Measurements from ENCODE around the gene ASPSCR1. TPM values are rescaled to one million over a fixed set of nuclear protein-coding genes. Genes with fewer than 3 reads are reported as not detected.

ASPSCR1 gene
- total and polyA plus RNA-seq, 10 of the 15 experiments (the other 5 are each of a cell fraction or from before 2014, with no cell fraction given): 1.5 to 48.4 (median 25.4) TPM

GRCh38 chr17:82018989-82019689, 41.7 kb downstream of the ASPSCR1 start:
- H3K79me2 ChIP-seq (ENCODE audit: control insufficient read depth, insufficient read depth, low read length): peaks cover 26% of the 10 kb centered on the region
- H4K20me1 ChIP-seq (ENCODE audit: control insufficient read depth, insufficient read depth): no peaks in the 10 kb centered on the region
- POLR2A ChIA-PET: interaction anchor here (1.0 kb wide), 1 partner anchor 19 kb away, joined by 3 read pairs; the partner anchor contains the start of gene DCXR
- FAIRE-seq: no peak
- RAD21 ChIA-PET (ENCODE audit: unreplicated experiment): interaction anchor here (0.5 to 4.4 kb wide), 7 partner anchors 11 to 87 kb away, joined by 3 to 68 read pairs (median 4); partner anchors contain the start of gene NOTUM
- no peaks in the 10 kb centered on the region; a peak in 2 of 4 replicates for H3K36me3 ChIP-seq (ENCODE audit: control insufficient read depth in 2 of 2, insufficient read depth in 2 of 2, low read length in 1 of 2)
- intact Hi-C loops (cut with micrococcal nuclease; ENCODE audit: unreplicated experiment) (no loop called here), in situ Hi-C loops (cut with MboI) (no loop called here)
- ATAC-seq: no peak
- WGBS (ENCODE audit: insufficient coverage, insufficient replicate concordance, low lambda C conversion rate, missing lambda C conversion rate): 82% methylated on average over 21 of the region's 33 CpGs
- no peak for DNase-seq (ENCODE audit: low read depth, low spot score)
- no peak overlapping the region for H3K27ac ChIP-seq (ENCODE audit: control insufficient read depth, insufficient read depth)
- CTCF ChIA-PET: interaction anchor here (1.0 to 5.0 kb wide), 13 partner anchors 9 to 169 kb away, joined by 3 to 89 read pairs (median 5); partner anchors contain the start of genes DCXR and NOTUM
- H3K27me3 ChIP-seq (replicated peaks in 1 of 2; ENCODE audit: control insufficient read depth in 2 of 2, insufficient read depth in 2 of 2, low read length in 1 of 2): no peaks in the 10 kb centered on the region
- H3K9ac ChIP-seq (ENCODE audit: control insufficient read depth, insufficient read depth, low read length): no peak overlapping the region
- BruUV-seq (replicated peaks): no TSS peak
- SMC1A ChIA-PET (ENCODE audit: uncharacterized antibody, unreplicated experiment): interaction anchor here (1.1 kb wide), 1 partner anchor 60 kb away, joined by 4 read pairs; no protein-coding TSS in a partner anchor
- H3K9me3 ChIP-seq (replicated peaks; ENCODE audit: control insufficient read depth, insufficient read depth, low read length): no peaks in the 10 kb centered on the region
- H2AFZ ChIP-seq (ENCODE audit: control insufficient read depth, low read depth, low read length): no peak overlapping the region
- H3K4me1 ChIP-seq (ENCODE audit: control insufficient read depth, insufficient read depth, low read length): peaks cover 9% of the 10 kb centered on the region
- no peak overlapping the region for H3K4me2 ChIP-seq (ENCODE audit: control insufficient read depth, insufficient read depth)
- TF ChIP-seq ZSCAN29 (IDR thresholded peaks at IDR 0.05) (no peak), POLR2A (IDR thresholded peaks at IDR 0.05; ENCODE audit: low read depth, low read length) (peak; percentile 72)
- H3K4me3 ChIP-seq: no peak overlapping the region

- intact Hi-C loops (cut with micrococcal nuclease; ENCODE audit: unreplicated experiment) (loop anchor here (1.0 to 5.0 kb wide), 2 partner anchors 134 to 158 kb away; partner anchors contain the start of gene P4HB), in situ Hi-C loops (cut with MboI) (no loop called here)
- no peaks in the 10 kb centered on the region; a peak in 2 of 4 replicates for H3K36me3 ChIP-seq (ENCODE audit: control insufficient read depth in 2 of 2, insufficient read depth in 2 of 2, low read length in 1 of 2)
- H3K79me2 ChIP-seq (ENCODE audit: control insufficient read depth, insufficient read depth, low read length): peaks cover 26% of the 10 kb centered on the region
- FAIRE-seq (no peak), DNase-seq (ENCODE audit: low read depth, low spot score) (no peak), ATAC-seq (peak; percentile 22)
- 0 out of 2 replicates have a peak overlapping the region, but pooled peaks have one; percentile 42 for H3K4me2 ChIP-seq (ENCODE audit: control insufficient read depth, insufficient read depth)
- H4K20me1 ChIP-seq (ENCODE audit: control insufficient read depth, insufficient read depth): no peaks in the 10 kb centered on the region
- BruUV-seq (replicated peaks): no TSS peak
- peaks cover 14% of the 10 kb centered on the region for H3K4me1 ChIP-seq (ENCODE audit: control insufficient read depth, insufficient read depth, low read length)
- POLR2A ChIA-PET: interaction anchor here (0.6 to 1.0 kb wide), 3 partner anchors 18 to 86 kb away, joined by 3 to 7 read pairs (median 4); partner anchors contain the start of gene DCXR
- RAD21 ChIA-PET (ENCODE audit: unreplicated experiment): interaction anchor here (0.5 to 4.4 kb wide), 9 partner anchors 10 to 97 kb away, joined by 3 to 68 read pairs (median 4); partner anchors contain the start of gene NOTUM
- H3K27ac ChIP-seq (ENCODE audit: control insufficient read depth, insufficient read depth): no peak overlapping the region
- CTCF ChIA-PET: interaction anchor here (0.6 to 5.0 kb wide), 21 partner anchors 8 to 285 kb away, joined by 3 to 89 read pairs (median 4); partner anchors contain the start of genes DCXR and NOTUM
- no peaks in the 10 kb centered on the region for H3K9me3 ChIP-seq (replicated peaks; ENCODE audit: control insufficient read depth, insufficient read depth, low read length)
- no peak overlapping the region for H2AFZ ChIP-seq (ENCODE audit: control insufficient read depth, low read depth, low read length)
- no peak overlapping the region for H3K4me3 ChIP-seq
- H3K27me3 ChIP-seq (replicated peaks in 1 of 2; ENCODE audit: control insufficient read depth in 2 of 2, insufficient read depth in 2 of 2, low read length in 1 of 2): no peaks in the 10 kb centered on the region
- 58% methylated on average over 30 of the region's 34 CpGs for WGBS (ENCODE audit: insufficient coverage, insufficient replicate concordance, low lambda C conversion rate, missing lambda C conversion rate)
- SMC1A ChIA-PET (ENCODE audit: uncharacterized antibody, unreplicated experiment): interaction anchor here (1.1 kb wide), 1 partner anchor 60 kb away, joined by 4 read pairs; no protein-coding TSS in a partner anchor
- H3K9ac ChIP-seq (ENCODE audit: control insufficient read depth, insufficient read depth, low read length): no peak overlapping the region
- TF ChIP-seq CEBPB (IDR thresholded peaks at IDR 0.05; ENCODE audit: borderline replicate concordance in 1 of 2, low read depth in 2 of 2, low read length in 2 of 2): no peak
- TF ChIP-seq IKZF1 (conservative IDR thresholded peaks at IDR 0.05): peak; percentile 13; the same call in 1 of the 2 replicates
- 0 out of 2 replicates have a peak, but pooled peaks have one; percentile 27 for TF ChIP-seq POLR2A (IDR thresholded peaks at IDR 0.05; ENCODE audit: low read depth, low read length)
- 0 out of 2 replicates have a peak, but pooled peaks have one; percentile 8 for TF ChIP-seq YY1 (IDR thresholded peaks at IDR 0.05; ENCODE audit: low read depth, low read length)
- no peak for TF ChIP-seq KAT2A (conservative IDR thresholded peaks at IDR 0.05; ENCODE audit: control insufficient read depth, low read depth, low read length)
- TF ChIP-seq CHD2 (IDR thresholded peaks at IDR 0.05; ENCODE audit: borderline replicate concordance, low read depth, low read length): no peak
- TF ChIP-seq SMARCA5 (IDR thresholded peaks at IDR 0.05): 0 out of 2 replicates have a peak, but pooled peaks have one; percentile 57
- TF ChIP-seq GABPA (IDR thresholded peaks at IDR 0.05; ENCODE audit: low read depth): no peak
- no peak for TF ChIP-seq PAX5 (IDR thresholded peaks at IDR 0.05; ENCODE audit: borderline replicate concordance, low read depth, low read length)
- no peak for TF ChIP-seq STAT1 (conservative IDR thresholded peaks at IDR 0.05)
- TF ChIP-seq JUNB (IDR thresholded peaks at IDR 0.05): no peak
- TF ChIP-seq CREM (IDR thresholded peaks at IDR 0.05; ENCODE audit: low read depth): 0 out of 2 replicates have a peak, but pooled peaks have one; percentile 28
Observed at GRCh38 chr17:82019690-82020571, 42.5 kb downstream of the ASPSCR1 start.
